NCI-H1930 (cell line): ENCODE measurements around the gene GPAT3.
A peak's percentile ranks its signal among the peaks of the same experiment; 100 is the strongest.
"Not testable (repeated sequence)": the region's sequence is repeated elsewhere in the genome, so short reads cannot be mapped to it uniquely, and the experiment has no call there.

Source experiments
- DNase-seq, 2 experiments: peaks; one replicate each; lab custom pipeline; 2025; lab: John Stamatoyannopoulos, UW

Gene GPAT3

DNA sequence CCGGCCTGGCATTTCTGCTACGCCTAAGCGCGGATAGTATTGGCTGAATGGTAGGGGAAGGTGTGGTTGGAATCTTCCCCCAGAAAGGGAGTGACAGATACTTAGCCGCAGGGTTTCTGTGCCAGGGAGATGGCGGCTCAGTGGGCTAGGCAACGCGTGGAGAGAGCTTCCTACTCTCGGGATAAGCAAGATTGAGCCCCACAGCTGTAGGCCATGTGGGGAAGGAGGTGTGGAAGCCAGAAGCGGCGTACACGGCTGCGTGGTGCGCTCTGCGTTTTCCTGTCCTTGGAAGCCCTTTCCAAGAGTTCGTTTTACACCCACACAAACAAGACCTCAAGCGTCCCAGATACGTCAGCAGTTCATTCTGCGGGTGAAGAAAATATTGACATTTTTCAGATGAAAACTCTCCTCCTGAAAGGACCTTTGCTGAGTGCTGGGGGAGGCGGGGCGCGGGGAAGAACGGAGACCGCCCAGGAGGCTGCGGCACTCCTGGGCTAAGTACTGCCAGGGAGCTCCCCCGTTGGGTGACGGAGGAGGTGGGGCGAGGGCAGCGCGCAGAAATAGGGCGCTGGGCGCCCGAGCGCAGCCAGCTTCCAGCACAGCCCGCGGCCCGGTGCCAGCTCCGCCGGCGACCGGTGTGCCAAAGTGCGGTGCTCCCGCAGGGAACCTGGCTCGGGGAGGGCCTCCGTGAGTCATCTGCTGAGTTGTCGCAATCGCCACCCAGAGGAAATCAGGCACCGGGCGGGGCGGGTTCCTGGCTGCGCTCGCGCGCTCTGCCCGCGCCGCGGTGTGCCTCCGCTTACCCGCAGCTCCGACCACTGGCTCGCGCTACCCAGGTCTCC, at the start of gene GPAT3:
TSS of gene GPAT3 (plus strand) at position 589 of the 842 bp plus-strand sequence. CDS start 515 bp downstream, outside the sequence.
- DNase-seq: peak; percentile 44 to 56

DNA sequence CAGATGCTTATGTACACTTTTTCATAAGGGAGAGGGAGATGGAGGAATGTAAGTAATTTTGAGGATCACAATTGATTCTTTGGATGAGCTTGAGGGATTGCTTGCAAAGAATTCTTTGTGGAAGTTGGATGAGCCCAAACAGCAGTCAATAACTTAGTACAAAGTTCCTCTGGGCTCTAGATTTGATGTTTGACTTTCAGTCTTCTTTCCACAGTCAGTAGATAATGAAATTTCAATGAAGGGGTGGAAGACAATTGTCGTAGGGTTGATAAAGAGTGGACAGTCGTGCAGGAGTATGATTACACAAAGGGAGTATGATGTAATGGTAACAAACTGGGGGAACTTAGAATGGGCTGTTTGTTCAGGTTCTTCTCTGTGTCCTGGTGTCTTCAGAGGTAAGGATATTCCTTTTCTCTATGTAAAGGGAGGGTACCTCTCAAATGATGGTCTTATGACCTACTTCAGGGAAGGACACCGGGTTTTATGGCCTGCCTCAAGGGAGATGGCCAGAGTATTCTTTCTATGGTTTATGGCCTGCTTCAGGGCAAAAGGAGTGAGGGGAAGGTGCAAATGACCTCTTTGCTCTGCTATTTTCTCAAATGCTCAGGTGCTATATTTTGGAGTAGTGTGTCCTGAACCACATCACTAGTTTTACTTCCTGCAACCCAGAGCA, 49.3 kb upstream of the GPAT3 start:
- DNase-seq: no peak

DNA sequence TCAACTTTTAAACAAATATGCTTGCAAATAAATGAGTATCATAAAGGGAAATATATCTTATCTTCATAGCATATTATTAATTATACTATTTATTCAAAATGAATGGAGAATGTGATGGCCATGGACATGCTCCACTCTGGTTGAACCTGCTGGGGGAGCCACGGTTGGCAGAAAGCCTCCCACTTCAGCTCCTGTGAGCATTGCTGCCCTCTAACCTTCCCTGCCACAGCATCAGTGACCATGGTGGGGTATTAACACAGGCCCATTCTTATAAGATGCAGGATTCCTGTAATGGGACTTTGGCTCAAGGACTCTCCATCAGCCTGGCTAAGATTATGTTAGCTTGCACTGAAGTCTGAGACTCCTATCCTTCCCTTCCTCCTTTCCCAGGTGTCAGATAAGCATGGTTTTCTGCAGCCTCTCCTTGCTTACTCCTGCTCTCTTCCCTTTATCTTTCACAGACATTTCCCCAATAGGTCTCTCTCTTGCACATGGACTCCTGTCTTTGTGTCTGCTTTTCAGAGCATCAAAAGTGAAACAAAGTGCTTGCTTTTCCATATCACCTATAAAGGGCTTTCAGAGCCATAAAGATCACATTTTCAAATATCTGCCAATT, 46.1 kb upstream of the GPAT3 start:
- DNase-seq: no peak

DNA sequence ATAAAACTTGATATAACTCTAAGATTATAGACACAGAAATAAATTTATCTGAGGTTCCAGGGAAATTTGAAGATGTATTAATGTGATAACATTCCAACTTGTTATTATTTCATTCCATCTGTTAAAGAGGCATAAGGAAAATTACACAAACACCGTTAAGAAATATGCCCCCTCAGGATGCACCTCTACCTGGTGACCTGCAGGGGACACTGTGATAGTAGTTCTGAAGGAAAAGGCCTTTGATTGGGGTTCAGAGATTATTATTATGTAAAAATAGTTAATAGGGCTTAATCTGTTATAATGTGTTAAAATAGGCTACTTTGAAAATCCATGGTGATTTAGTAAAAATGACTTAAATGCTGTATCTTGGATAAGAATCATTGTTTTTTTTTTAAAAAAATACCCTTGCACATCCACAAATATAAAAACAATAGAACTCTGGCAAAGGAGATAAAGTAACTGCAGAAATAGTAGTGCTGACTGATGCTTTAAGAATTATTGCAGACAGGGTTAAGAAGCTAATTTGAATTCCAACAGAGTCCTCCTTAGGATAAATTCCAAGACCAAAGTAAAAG, 44.9 kb upstream of the GPAT3 start:
- DNase-seq: no peak

DNA sequence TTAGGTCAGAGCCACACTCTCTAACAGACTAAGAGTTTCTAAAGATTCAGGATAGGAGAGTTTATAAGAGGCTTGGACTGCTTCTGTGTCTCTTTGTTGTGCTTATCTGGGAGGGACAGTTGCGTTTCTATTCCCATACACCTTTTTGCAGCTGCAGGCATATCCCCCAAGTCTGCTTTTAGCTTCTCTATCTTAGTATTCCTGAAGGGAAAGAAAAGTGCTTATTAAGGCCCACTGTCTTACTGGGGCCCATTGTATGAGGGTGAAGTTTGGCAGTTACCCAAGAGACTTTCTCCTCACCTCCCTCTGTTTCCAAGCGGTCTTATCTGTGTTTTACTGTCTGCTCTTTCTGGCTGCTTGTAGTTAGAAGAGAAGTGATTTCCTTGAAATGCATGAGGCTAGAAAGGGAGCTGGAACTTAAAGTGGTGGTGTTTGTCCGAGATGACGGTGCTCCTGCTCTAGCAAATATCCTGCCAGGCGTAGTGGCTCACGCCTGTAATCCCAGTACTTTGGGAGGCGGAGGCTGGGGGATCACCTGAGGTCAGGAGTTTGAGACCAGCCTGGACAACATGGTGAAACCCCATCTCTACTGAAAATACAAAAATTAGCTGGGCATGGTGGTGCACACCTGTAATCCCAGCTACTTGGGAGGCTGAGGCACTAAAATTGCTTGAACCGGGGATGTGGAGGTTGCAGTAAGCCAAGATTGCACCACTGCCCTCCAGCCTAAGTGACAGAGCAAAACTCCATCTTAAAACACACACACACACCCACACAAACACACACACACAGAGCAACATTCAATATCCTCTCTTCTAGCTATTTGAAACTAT, 39.6 kb upstream of the GPAT3 start:
- not testable (repeated sequence) for DNase-seq

DNA sequence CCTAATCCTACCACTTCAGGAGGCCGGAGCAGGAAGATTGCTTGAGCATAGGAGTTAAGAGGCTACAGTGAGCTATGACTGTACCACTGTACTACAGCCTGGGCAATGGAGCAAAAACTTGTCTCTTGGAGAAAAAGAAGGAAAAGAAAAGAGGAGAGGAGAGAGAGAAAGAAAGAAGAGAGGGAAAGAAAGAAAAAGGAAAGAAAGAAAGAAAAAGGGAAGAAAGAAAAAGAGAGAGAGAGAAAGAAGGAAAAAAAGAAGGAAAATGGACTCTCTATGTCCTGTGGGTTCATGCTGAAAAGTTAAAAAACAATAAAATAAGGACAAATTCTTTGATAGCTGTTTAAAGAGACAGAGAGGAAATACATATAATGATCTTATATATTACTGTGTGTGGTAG, 37.7 kb upstream of the GPAT3 start:
- DNase-seq: no peak

DNA sequence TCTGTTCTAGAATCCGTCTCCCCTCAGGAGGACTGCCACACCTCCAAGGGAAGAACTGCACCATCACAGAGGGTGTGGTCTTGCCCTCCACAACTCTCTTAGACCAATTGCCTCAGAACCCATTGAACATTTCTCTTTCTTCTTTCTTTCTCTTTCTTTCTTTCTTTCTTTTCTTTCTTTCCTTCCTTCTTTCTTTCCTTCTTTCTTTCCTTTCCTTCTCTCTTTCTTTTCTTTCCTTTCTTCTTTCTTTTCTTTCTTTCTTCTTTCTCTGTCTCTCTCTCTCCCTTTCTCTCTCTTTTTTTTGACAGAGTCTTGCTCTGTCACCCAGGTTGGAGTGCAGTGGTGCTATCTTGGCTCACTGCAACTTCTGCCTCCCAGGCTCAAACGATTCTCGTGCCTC, 34.2 kb upstream of the GPAT3 start:
- DNase-seq: not testable (repeated sequence)

DNA sequence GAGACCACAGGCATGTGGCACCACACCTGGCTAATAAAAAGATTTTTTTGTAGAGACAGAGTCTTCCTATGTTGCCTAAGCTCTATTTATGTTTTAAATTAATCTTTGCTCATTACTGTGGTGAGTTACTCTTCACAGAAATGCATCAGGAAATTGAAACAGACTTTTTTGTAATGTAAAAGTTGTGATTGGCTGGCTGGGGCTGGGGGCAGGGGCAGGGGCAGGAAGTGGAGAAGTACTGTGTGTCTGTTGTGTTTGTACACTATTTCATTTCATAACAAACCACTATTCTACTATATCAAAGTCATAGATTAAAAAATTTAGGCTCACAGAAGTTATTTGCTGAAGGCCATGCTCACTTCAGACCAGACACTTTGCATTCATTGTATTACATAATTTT, 31.9 kb upstream of the GPAT3 start:
- no peak for DNase-seq

DNA sequence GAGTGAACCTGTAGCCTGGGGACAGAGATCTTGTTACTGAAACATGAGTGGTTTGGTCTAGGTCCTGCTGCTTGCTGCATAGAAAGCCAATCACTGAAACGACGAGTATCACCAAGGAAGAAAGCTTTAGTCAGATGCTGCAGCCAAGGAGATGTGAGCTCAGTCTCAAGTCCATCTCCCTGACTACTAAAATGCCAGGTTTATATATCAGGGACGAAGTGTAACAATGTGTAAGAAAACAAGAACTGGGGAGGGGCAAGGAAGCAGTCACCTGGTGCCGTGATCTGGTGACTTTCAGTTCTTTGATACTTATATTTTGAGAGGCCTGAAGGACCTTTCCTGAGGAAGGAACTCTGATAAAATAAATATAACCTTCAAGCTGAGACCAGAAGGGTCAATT, 31.4 kb upstream of the GPAT3 start:
- DNase-seq: no peak

DNA sequence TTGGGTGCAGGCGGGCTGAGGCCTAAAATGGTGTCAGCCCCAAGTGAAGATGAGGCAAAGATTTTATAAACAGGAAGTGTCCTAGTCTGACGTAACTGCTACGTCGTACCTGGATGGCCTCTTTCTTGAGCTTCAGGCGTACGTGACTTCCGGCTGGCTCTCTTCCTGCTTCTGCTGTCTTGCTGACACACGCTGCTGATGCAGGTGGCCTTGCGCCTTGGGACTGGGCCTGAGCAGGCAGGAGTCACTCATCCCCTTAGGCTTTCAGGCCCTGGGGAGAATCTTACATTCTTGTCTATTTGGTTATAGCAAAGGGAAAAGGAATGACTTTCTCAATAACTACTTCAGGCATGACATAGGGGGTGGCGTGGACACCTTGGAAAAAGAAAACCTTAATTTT, 30.9 kb upstream of the GPAT3 start:
- no peak for DNase-seq

DNA sequence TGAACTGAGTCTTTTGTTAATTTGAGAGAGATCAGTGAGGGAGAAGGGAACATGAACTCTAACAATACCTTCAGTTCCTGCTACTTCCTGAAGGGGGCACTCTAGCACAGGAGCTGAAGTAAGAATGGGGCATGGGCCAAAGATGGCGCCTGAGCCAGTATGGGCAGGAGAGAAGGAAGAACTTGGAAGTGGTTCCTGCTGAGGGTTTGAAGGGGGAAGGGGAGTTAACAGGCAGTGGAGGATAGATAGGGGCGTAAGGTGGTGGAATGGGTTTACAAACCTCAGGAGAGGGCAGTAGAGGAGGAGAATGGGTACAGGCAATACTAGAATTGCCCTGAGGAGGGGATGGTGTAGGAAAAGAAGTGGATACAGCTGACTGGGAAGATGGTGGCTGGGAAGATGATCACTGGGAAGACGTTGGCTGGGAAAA, 26.7 kb upstream of the GPAT3 start:
- peak; percentile 26 to 53 for DNase-seq

DNA sequence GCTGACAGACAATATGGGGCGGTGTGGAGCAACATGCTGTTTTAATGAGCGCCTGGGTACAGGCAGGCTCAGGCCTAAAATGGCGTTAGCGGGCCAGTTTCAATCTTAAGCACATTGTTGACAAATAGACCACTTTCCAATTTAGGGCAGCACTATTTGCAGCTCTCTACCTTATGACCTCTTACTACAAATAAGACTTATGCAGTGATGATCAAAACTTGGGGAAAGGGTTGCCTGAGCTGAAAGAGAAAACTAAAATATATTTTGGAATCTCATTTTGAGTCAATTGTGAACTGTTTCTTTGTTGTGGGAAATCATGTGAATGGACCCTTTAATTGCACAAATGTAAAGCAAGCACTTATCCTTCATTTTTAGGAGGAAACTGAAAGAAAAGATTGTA, 25.5 kb upstream of the GPAT3 start:
- DNase-seq: no peak

DNA sequence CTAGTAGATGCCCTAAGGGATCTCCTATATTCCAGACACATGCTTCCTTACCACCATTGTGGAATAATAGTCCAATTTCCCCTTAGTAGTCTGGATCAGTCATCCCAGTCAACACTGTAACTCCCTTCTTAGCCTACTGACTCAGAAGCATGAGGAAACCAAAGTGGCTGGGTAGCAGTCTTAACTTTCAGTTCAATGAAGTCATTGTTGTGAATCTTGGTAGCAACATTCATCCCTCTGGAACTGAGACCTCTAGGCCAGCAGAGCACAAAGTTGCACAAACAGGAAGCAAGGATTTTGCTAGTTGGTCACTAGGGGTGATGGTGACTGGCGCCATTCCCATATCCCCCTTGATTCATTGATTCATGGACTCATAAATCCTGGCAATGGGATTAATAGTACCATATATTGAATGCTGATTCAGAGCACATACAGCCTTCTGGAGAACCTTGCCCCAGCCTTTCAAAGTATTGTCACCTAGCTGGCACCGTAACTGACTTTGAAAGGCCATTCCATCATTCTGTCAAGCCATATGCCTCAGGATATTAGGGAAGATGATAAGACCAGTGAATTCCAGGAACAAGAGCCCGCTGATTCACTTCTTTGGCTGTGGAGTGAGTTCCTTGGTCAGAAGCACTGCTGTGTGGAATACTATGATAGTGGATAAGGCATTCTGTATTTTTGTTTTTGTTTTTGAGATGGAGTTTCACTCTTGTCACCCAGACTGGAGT, 19.7 kb upstream of the GPAT3 start:
- no peak for DNase-seq

DNA sequence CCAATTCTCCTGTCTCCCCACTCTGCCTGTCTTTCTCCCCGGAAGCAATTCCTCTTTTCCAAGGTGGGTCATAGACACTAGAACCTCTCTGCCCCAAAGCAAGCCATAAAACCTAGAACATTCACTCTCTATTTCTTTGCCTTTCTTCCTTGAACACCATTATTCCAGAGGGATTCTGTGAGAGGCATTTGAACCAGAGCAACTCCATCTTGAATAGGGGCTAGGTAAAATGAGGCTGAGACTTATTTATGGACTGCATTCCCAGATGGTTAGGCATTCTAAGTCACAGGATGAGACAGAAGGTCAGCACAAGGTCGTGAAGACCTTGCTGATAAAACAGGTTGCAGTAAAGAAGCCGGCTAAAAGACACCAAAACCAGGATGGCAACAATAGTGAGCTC, 13.7 kb upstream of the GPAT3 start:
- no peak for DNase-seq

DNA sequence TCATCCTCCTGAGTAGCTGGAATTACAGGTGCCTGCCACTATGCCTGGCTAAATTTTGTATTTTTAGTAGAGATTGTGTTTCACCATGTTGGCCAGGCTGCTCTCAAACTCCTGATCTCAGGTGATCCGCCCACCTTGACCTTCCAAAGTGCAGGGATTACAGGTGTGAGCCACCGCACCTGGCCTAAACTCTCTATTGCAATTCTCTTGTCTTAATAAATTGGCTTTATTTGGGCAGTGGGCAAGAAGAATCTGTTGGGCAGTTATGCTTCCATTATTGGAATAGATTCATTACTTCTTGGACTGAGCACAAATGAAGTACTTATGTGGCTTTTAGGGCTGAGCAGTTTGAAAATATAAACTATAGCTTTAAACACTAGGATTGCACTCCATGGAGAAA, 8.2 kb upstream of the GPAT3 start:
- no peak for DNase-seq

DNA sequence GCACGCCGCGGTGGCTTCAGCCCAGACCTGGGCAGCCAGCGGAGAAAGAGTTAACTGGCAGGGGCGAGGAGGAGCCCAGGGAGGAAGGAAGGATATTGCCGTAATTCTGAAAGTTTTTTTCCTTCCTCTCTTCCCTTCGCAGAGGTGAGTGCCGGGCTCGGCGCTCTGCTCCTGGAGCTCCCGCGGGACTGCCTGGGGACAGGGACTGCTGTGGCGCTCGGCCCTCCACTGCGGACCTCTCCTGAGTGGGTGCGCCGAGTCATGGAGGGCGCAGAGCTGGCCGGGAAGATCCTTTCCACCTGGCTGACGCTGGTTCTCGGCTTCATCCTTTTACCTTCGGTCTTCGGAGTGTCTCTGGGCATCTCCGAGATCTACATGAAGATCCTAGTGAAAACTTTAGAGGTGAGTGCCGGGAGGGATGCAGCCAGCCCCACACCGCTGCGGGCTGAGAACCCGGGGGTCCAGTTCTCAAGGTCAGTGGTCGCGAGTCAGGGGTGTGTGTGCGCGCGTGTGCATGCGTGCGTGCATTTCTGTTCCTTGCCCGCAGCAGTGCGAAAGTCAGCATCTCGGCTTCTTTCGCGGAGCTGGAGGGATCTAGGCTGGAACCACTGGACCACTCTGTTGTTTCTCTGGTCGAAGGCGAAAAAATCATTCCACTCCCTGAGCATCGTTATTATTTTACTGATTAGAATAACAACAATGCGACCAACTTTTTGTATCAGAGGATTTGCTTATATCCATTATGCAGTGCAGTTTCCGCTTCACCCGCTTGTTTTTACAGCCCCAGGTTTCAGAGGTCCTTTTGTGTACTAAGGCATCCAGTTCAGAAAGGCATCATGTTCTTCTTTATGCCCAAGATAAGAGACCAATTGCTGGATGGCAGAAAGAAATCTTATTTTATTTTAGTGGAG, 709 bp downstream of the GPAT3 start:
- DNase-seq: no peak

DNA sequence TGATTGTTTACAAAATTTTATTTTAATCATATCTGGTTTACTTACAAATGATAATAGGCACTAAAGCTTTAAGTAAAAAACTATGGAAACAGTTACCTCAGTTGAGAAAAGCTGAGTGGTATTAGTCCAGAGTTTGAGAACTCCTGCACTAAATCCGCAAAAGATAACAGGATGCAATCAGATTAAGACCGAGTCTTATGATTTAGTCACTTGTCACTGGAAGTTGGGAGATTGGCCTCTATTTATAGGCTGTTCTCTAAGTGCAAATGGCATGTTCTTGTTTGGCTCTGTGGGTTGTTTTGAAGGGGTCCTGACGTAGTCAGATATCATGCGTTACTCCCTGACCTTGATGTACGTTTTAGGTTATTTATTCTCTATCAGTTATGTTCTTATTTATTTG, 6.3 kb downstream of the GPAT3 start:
- no peak for DNase-seq

DNA sequence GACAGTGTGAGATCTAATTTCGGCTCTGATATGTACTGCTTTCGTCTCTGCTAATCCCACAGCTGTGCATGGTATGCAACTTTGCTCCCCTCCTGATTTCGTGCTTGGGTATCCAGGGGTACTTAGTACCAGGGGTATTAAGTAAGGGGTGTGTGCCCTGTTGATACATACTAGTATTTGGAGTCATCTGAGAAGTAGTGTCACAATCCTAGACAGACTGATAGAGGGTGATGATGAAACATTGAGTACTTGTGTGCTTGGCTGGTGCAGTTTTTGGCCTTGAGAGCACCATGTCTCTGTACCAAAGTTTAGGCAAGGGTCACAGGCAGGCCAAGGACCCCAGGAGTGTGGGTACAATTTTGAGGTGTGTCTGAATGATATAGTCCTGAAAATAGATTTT, 10.9 kb downstream of the GPAT3 start:
- no peak for DNase-seq

DNA sequence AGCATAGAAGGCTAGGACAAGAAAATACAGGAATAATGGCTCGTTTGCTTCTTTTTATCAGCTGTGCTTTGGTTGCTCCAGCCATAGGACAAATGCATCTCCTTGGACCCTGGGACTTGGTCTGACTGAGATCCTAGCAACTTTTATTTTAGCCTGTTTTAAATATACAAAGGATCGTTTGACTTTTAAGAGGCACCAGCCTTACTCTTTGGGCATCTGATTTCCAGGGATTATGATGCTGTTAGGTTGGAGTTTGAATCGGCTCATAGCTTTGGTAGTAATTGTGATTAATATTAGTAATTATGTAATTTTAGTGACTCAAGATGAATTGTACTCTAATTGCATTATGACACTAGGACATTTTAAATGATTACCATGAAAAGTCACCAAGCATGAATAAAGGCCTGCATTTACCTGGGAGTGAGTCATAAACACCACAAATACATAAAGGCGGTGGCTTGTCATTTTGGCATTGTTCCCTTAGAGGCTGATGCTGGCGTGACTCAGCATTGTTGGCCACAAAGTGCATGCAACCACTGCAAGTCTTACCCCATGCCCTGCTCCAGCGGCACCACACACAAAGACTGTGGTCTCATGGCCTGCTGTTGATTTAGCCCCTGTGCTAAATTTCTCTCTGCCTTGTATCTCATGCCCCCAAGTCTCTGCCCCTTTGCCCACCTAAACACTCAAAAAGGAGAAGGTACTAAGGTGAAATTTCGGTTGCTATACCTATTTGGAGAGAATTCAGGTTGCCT, 12.4 kb downstream of the GPAT3 start:
- DNase-seq: peak; percentile 86 to 91
